GM12878 (cell line): ENCODE results near the gene FGD5. TPM values are rescaled to one million over a fixed set of nuclear protein-coding genes. Genes with fewer than 3 reads are reported as not detected.

ENCODE experiments used
- ATAC-seq: fragments of 200-7000 bp; cut with Tn5 transposase; 3 replicates; pipeline ENCODE4 v1.9.1; 2020; ENCODE audit warnings: mild to moderate bottlenecking, moderate library complexity
- BruUV-seq: library from RNA; stranded (reverse); fragments of 400-500 nt; replicated peaks from 2 replicates; lab custom pipeline; 2021; lab: Mats Ljungman, UMichigan
- CTCF ChIA-PET: fragments of 300-600 bp; sonication (Branson Sonifier 250); formaldehyde crosslinking; extraction: SDS; loops from one replicate; lab custom pipeline; 2021; ENCODE audit warnings: inconsistent platforms; lab: Yijun Ruan, JAX
- POLR2A ChIA-PET: fragments of 350-600 bp; formaldehyde crosslinking; extraction: SDS; loops from one replicate; lab custom pipeline; 2021; ENCODE audit warnings: inconsistent platforms; lab: Charles Lee
- RAD21 ChIA-PET: fragments of 300-600 bp; sonication (Branson Sonifier 250); formaldehyde crosslinking; loops from one replicate; lab custom pipeline; 2023; ENCODE audit warnings: antibody characterized with exemption; ENCODE audit not compliant: unreplicated experiment; lab: Charles Lee
- SMC1A ChIA-PET: fragments of 300-600 bp; sonication (Branson Sonifier 250); formaldehyde crosslinking; loops from one replicate; lab custom pipeline; 2023; ENCODE audit not compliant: unreplicated experiment, uncharacterized antibody; lab: Charles Lee
- DNase-seq: peaks from one replicate; pipeline ENCODE4 v3.0.0-alpha.2; 2011; ENCODE audit warnings: low read depth, low spot score
- FAIRE-seq: peaks from 3 replicates; lab custom pipeline; 2011; peaks lifted over from hg19 to GRCh38; lab: Jason Lieb, UNC
- H2AFZ ChIP-seq: 2 replicates; pipeline ENCODE4 v1.6.0; 2011; ENCODE audit warnings: low read depth, low read length, control low read depth; ENCODE audit not compliant: control insufficient read depth
- H3K27ac ChIP-seq: 2 replicates; pipeline ENCODE4 v1.5.1; 2011; ENCODE audit warnings: control low read depth; ENCODE audit not compliant: control insufficient read depth, insufficient read depth
- H3K27me3 ChIP-seq, 2 experiments: replicated peaks in 1 of 2; 2 replicates each; pipeline versions ENCODE4 v1.6.0 to v1.6.1; 2011; ENCODE audit warnings: low read length in 1 of 2; ENCODE audit not compliant: control insufficient read depth in 2 of 2, insufficient read depth in 2 of 2
- H3K36me3 ChIP-seq, 2 experiments: 2 replicates each; pipeline ENCODE4 v1.5.1; 2011; ENCODE audit warnings: low read length in 1 of 2; ENCODE audit not compliant: control insufficient read depth in 2 of 2, insufficient read depth in 2 of 2
- H3K4me1 ChIP-seq: 2 replicates; pipeline ENCODE4 v1.6.1; 2011; ENCODE audit warnings: mild to moderate bottlenecking, low read length, moderate library complexity, mixed read lengths; ENCODE audit not compliant: control insufficient read depth, insufficient read depth
- H3K4me2 ChIP-seq: 2 replicates; pipeline ENCODE4 v1.6.0; 2011; ENCODE audit warnings: control low read depth; ENCODE audit not compliant: control insufficient read depth, insufficient read depth
- H3K4me3 ChIP-seq: fragments of 200-600 bp; sonication (generic); 2 replicates; pipeline ENCODE4 v1.5.1; 2016
- H3K79me2 ChIP-seq: 2 replicates; pipeline ENCODE4 v1.6.0; 2011; ENCODE audit warnings: low read length; ENCODE audit not compliant: control insufficient read depth, insufficient read depth
- H3K9ac ChIP-seq: 2 replicates; pipeline ENCODE4 v1.8.0; 2011; ENCODE audit warnings: low read length, control low read depth, mixed read lengths; ENCODE audit not compliant: control insufficient read depth, insufficient read depth
- H3K9me3 ChIP-seq: replicated peaks from 3 replicates; pipeline ENCODE4 v1.5.1; 2011; ENCODE audit warnings: mild to moderate bottlenecking, low read length; ENCODE audit not compliant: control insufficient read depth, insufficient read depth
- H4K20me1 ChIP-seq: 2 replicates; pipeline ENCODE4 v1.6.0; 2011; ENCODE audit not compliant: control insufficient read depth, insufficient read depth
- EGR1 ChIP-seq, 2 experiments: IDR thresholded peaks; 1 replicate in 1 of 2; 2 replicates in 1 of 2; pipeline ENCODE4 v1.6.1; 2011 to 2012; ENCODE audit warnings: low read depth in 2 of 2, low read length in 2 of 2, borderline replicate concordance in 1 of 2, mild to moderate bottlenecking in 1 of 2, moderate library complexity in 1 of 2
- NFYB ChIP-seq: IDR thresholded peaks from 2 replicates; pipeline ENCODE4 v1.6.1; 2011; ENCODE audit warnings: low read depth, mild to moderate bottlenecking, low read length, improper control_type of control experiment, moderate library complexity; ENCODE audit not compliant: insufficient read depth
- RAD21 ChIP-seq: IDR thresholded peaks from 2 replicates; pipeline ENCODE4 v1.6.1; 2011; ENCODE audit warnings: mild to moderate bottlenecking, low read depth, low read length, moderate library complexity; ENCODE audit not compliant: insufficient read depth
- SMC3 ChIP-seq: IDR thresholded peaks from 2 replicates; pipeline ENCODE4 v1.6.1; 2011; ENCODE audit warnings: low read length, improper control_type of control experiment, borderline replicate concordance
- TCF7 ChIP-seq: IDR thresholded peaks from 2 replicates; pipeline ENCODE4 v1.6.1; 2014; ENCODE audit warnings: antibody characterized with exemption, borderline replicate concordance
- YBX1 ChIP-seq: fragments of 450-650 bp; IDR thresholded peaks from 2 replicates; pipeline ENCODE4 v1.6.1; 2016; ENCODE audit warnings: antibody characterized with exemption
- ZNF24 ChIP-seq: fragments of 450-650 bp; IDR thresholded peaks from 2 replicates; pipeline ENCODE4 v1.6.1; 2017; ENCODE audit warnings: antibody characterized with exemption, mild to moderate bottlenecking
- WGBS: methylation state at CpG from one replicate; pipeline ENCODE4 v1.1.6; 2016; ENCODE audit warnings: low lambda C conversion rate; ENCODE audit not compliant: insufficient replicate concordance, insufficient coverage; ENCODE audit errors: missing lambda C conversion rate; 5-methylcytosine and 5-hydroxymethylcytosine counted together
- in situ Hi-C: fragments of 300-500 bp; cut with MboI; formaldehyde crosslinking; loops from 9 replicates; pipeline ENCODE4 v1.14.3; 2018; ENCODE audit warnings: mixed read lengths
- intact Hi-C: fragments of 100-400 bp; cut with micrococcal nuclease; formaldehyde crosslinking; loops from one replicate; pipeline ENCODE4 v1.14.2; 2022; ENCODE audit not compliant: unreplicated experiment
- polyA plus RNA-seq, 11 experiments: library from polyadenylated mRNA; depleted of rRNA in 4 of 11; unstranded in 6 of 11; stranded (reverse) in 5 of 11; fragments of >200 nt; fragmentation: Nextera tagmentation in 4 of 11; fragmentation: Illumina TruSeq in 1 of 11; extraction: Ambion mirVana in 4 of 11; extraction: Trizol in 1 of 11; gene quantifications; 1 replicate in 1 of 11; 2 replicates in 10 of 11; pipeline versions ENCODE4 v1.2.1 to v1.2.3, GENCODE V29; 2011 to 2016; ENCODE audit warnings: inconsistent platforms in 2 of 11, missing spikeins in 2 of 11, low read depth in 1 of 11
- total RNA-seq, 4 experiments: library from RNA; depleted of rRNA in 3 of 4; stranded (reverse); fragments of >200 nt in 3 of 4; fragmentation: Illumina TruSeq in 1 of 4; extraction: Trizol in 1 of 4; gene quantifications; 2 replicates each; pipeline versions ENCODE4 v1.2.1 to v1.2.3, GENCODE V29; 2013 to 2021
- TF ChIP-seq, protein P1 (sequence below), 3 experiments: IDR thresholded peaks in 2 of 3; conservative IDR thresholded peaks in 1 of 3; 2 replicates each; pipeline ENCODE4 v1.5.1; 2011; ENCODE audit warnings: low read depth in 3 of 3, low read length in 3 of 3, mild to moderate bottlenecking in 3 of 3, control low read depth in 2 of 3, moderate library complexity in 2 of 3, inconsistent platforms in 1 of 3, mixed read lengths in 1 of 3; ENCODE audit not compliant: control insufficient read depth in 2 of 3, insufficient read depth in 1 of 3; ENCODE audit errors: extremely low read depth in 1 of 3
- TF ChIP-seq, protein P2 (sequence below): IDR thresholded peaks from 2 replicates; pipeline ENCODE4 v1.6.1; 2011; ENCODE audit warnings: low read depth, mild to moderate bottlenecking, low read length, moderate library complexity, borderline replicate concordance; ENCODE audit errors: extremely low read depth

Gene FGD5
- total and polyA plus RNA-seq, 10 of the 15 experiments (the other 5 are each of a cell fraction or from before 2014, with no cell fraction given), result 0.03 to 0.13 (median 0.11) TPM; not detected in 3

DNA sequence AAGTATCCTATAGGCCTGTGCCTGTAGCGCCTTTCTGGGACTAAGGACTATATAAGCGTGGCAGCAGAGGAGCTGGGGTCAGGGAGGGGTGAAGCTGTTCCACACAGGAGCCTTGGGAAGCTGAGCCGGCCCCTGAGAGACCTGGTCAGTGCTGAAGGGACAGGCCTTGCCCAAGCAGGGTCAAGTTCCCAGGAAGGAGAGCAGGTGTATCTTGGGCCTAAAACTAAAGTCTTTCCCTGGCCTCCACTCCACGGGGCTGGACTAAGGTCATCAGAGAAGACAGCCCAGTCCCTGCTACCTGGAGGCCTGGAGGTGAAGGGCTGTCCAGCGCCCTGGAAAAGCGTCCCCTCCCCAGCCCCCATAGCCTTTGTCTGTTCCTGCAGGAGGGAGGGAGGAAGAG is 104.7 kb downstream of the FGD5 start:
- in situ Hi-C loops (loop anchor here (5.0 kb wide), 3 partner anchors 126 to 286 kb away; no protein-coding TSS in a partner anchor), intact Hi-C loops (loop anchor here (5.0 to 10.0 kb wide), 2 partner anchors 281 to 721 kb away; partner anchors contain the start of gene CAPN7)
- no peak overlapping the region for H3K27ac ChIP-seq
- BruUV-seq, result no TSS peak
- H3K9me3 ChIP-seq, result no peaks in the 10 kb centered on the region
- no peaks in the 10 kb centered on the region for H3K27me3 ChIP-seq
- H3K4me3 ChIP-seq, result no peak overlapping the region
- H3K4me2 ChIP-seq, result no peak overlapping the region
- no peaks in the 10 kb centered on the region for H4K20me1 ChIP-seq
- RAD21 ChIA-PET, result interaction anchor here (1.2 to 4.1 kb wide), 5 partner anchors 127 to 291 kb away, joined by 3 to 36 read pairs (median 12); no protein-coding TSS in a partner anchor
- WGBS, result 27% methylated on average over 6 of the region's 6 CpGs
- no peak for DNase-seq
- POLR2A ChIA-PET, result no interaction called here
- H3K79me2 ChIP-seq, result no peaks in the 10 kb centered on the region
- no peak for ATAC-seq
- CTCF ChIA-PET, result interaction anchor here (0.8 to 5.3 kb wide), 7 partner anchors 66 to 291 kb away, joined by 3 to 46 read pairs (median 3); no protein-coding TSS in a partner anchor
- no peaks in the 10 kb centered on the region for H3K4me1 ChIP-seq
- SMC1A ChIA-PET, result interaction anchor here (1.4 to 1.8 kb wide), 4 partner anchors 10 to 143 kb away, joined by 4 to 5 read pairs (median 4); partner anchors contain the start of gene NR2C2
- H2AFZ ChIP-seq, result no peak overlapping the region
- TF ChIP-seq YBX1 (no peak), NFYB (no peak), TCF7 (no peak)
- TF ChIP-seq, all 136 proteins: peak for 0
- Histone ChIP-seq H3K9ac (no peak overlapping the region), H3K36me3 (no peaks in the 10 kb centered on the region)
- FAIRE-seq, result no peak

GRCh38 chr3:14925729-14926591 is 107.2 kb downstream of the FGD5 start:
- ChIA-PET SMC1A (interaction anchor here (0.7 to 2.8 kb wide), 11 partner anchors 13 to 480 kb away, joined by 3 to 11 read pairs (median 3); no protein-coding TSS in a partner anchor), CTCF (interaction anchor here (0.8 to 2.7 kb wide), 32 partner anchors 14 to 479 kb away, joined by 3 to 12 read pairs (median 4); partner anchors contain the start of gene MRPS25), RAD21 (interaction anchor here (0.7 to 1.9 kb wide), 11 partner anchors 15 to 296 kb away, joined by 3 to 6 read pairs (median 4); partner anchors contain the start of genes NR2C2 and RBSN), POLR2A (interaction anchor here (0.5 to 0.6 kb wide), 2 partner anchors 40 to 1265 kb away, joined by 4 to 8 read pairs; no protein-coding TSS in a partner anchor)
- intact Hi-C loops (loop anchor here (1.0 to 10.0 kb wide), 4 partner anchors 91 to 279 kb away; partner anchors contain the start of genes CAPN7 and RBSN), in situ Hi-C loops (no loop called here)
- Histone ChIP-seq H3K4me1 (no peaks in the 10 kb centered on the region), H3K4me3 (no peak overlapping the region), H3K79me2 (no peaks in the 10 kb centered on the region), H3K27me3 (no peaks in the 10 kb centered on the region), H3K4me2 (no peak overlapping the region), H2AFZ (no peak overlapping the region), H4K20me1 (no peaks in the 10 kb centered on the region), H3K27ac (no peak overlapping the region), H3K9me3 (no peaks in the 10 kb centered on the region), H3K36me3 (no peaks in the 10 kb centered on the region), H3K9ac (no peak overlapping the region)
- peak; percentile 76 for FAIRE-seq
- TF ChIP-seq ZNF24 (peak; percentile 96), RAD21 (peak; percentile 88), EGR1 (IDR thresholded peaks at IDR 0.05; ENCODE audit: borderline replicate concordance in 1 of 2, low read depth in 2 of 2, low read length in 2 of 2) (no peak), SMC3 (peak; percentile 55; the same call in 1 of the 2 replicates)
- TF ChIP-seq, protein P1, sequence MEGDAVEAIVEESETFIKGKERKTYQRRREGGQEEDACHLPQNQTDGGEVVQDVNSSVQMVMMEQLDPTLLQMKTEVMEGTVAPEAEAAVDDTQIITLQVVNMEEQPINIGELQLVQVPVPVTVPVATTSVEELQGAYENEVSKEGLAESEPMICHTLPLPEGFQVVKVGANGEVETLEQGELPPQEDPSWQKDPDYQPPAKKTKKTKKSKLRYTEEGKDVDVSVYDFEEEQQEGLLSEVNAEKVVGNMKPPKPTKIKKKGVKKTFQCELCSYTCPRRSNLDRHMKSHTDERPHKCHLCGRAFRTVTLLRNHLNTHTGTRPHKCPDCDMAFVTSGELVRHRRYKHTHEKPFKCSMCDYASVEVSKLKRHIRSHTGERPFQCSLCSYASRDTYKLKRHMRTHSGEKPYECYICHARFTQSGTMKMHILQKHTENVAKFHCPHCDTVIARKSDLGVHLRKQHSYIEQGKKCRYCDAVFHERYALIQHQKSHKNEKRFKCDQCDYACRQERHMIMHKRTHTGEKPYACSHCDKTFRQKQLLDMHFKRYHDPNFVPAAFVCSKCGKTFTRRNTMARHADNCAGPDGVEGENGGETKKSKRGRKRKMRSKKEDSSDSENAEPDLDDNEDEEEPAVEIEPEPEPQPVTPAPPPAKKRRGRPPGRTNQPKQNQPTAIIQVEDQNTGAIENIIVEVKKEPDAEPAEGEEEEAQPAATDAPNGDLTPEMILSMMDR (IDR thresholded peaks at IDR 0.05 in 2 of 3, conservative IDR thresholded peaks at IDR 0.05 in 1 of 3; ENCODE audit: control insufficient read depth in 2 of 3, extremely low read depth in 1 of 3, insufficient read depth in 1 of 3, low read depth in 3 of 3, low read length in 3 of 3), result peak; percentile 58 to 79 (median 76)
- TF ChIP-seq, protein P2, sequence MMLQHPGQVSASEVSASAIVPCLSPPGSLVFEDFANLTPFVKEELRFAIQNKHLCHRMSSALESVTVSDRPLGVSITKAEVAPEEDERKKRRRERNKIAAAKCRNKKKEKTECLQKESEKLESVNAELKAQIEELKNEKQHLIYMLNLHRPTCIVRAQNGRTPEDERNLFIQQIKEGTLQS, result no peak
- ATAC-seq, result peak; percentile 64
- DNase-seq, result no peak
- WGBS, result 64% methylated on average over 9 of the region's 9 CpGs
- no TSS peak for BruUV-seq
